Effector CD4-positive, alpha-beta T cell (primary cell): ENCODE measurements around the gene PDE3B.
A peak's percentile ranks its signal among the peaks of the same experiment; 100 is the strongest.
"Not testable (repeated sequence)": the region's sequence is repeated elsewhere in the genome, so short reads cannot be mapped to it uniquely, and the experiment has no call there.

Source experiments
- DNase-seq: peaks from one replicate; pipeline ENCODE4 v3.0.0-alpha.2; 2020

The PDE3B gene

GRCh38 chr11:14678350-14678749, 34.7 kb downstream of the PDE3B start:
- DNase-seq, result no peak

- DNase-seq, result no peak
Observed at GRCh38 chr11:14679662-14680061, 36.1 kb downstream of the PDE3B start.

- not testable (repeated sequence) for DNase-seq
Observed at GRCh38 chr11:14684234-14684915, 40.8 kb downstream of the PDE3B start.

GRCh38 chr11:14687456-14687855, 43.9 kb downstream of the PDE3B start:
- no peak for DNase-seq

GRCh38 chr11:14687943-14688627, 44.5 kb downstream of the PDE3B start:
- DNase-seq, result no peak

- DNase-seq, result not testable (repeated sequence)
Observed at GRCh38 chr11:14695656-14696055, 52.1 kb downstream of the PDE3B start.

GRCh38 chr11:14698771-14699170, 55.2 kb downstream of the PDE3B start:
- DNase-seq, result no peak

GRCh38 chr11:14700593-14700992, 57.0 kb downstream of the PDE3B start:
- no peak for DNase-seq

GRCh38 chr11:14702760-14703159, 59.2 kb downstream of the PDE3B start:
- DNase-seq, result no peak

- no peak for DNase-seq
Observed at GRCh38 chr11:14703731-14704130, 60.1 kb downstream of the PDE3B start.

- DNase-seq, result no peak
Observed at GRCh38 chr11:14705067-14705466, 61.5 kb downstream of the PDE3B start.

- peak; percentile 9 for DNase-seq
Observed at GRCh38 chr11:14713496-14714244, 70.1 kb downstream of the PDE3B start.

- DNase-seq, result not testable (repeated sequence)
Observed at GRCh38 chr11:14715669-14716068, 72.1 kb downstream of the PDE3B start.

- DNase-seq, result no peak
Observed at GRCh38 chr11:14722496-14722895, 78.9 kb downstream of the PDE3B start.

GRCh38 chr11:14725150-14725549, 81.5 kb downstream of the PDE3B start:
- DNase-seq, result no peak

- no peak for DNase-seq
Observed at GRCh38 chr11:14727215-14727614, 83.6 kb downstream of the PDE3B start.

- no peak for DNase-seq
Observed at GRCh38 chr11:14727746-14728145, 84.1 kb downstream of the PDE3B start.

- not testable (repeated sequence) for DNase-seq
Observed at GRCh38 chr11:14740539-14740938, 96.9 kb downstream of the PDE3B start.

- DNase-seq, result no peak
Observed at GRCh38 chr11:14741195-14741594, 97.6 kb downstream of the PDE3B start.

GRCh38 chr11:14742849-14743559, 99.4 kb downstream of the PDE3B start:
- DNase-seq, result no peak

- not testable (repeated sequence) for DNase-seq
Observed at GRCh38 chr11:14743667-14744066, 100.1 kb downstream of the PDE3B start.

- DNase-seq, result no peak
Observed at GRCh38 chr11:14746857-14747395, 103.3 kb downstream of the PDE3B start.

GRCh38 chr11:14748090-14748489, 104.5 kb downstream of the PDE3B start:
- no peak for DNase-seq
